ENCODE data around the gene SF3A2. TPM values are rescaled to one million over a fixed set of nuclear protein-coding genes. Genes with fewer than 3 reads are reported as not detected.

The SF3A2 gene
- total and polyA plus RNA-seq, 10 of the 15 experiments (the other 5 are each of a cell fraction or from before 2014, with no cell fraction given), result 0.33 to 143 (median 30.6) TPM

- TF ChIP-seq NKRF (conservative IDR thresholded peaks at IDR 0.05) (peak; percentile 88), POLR2AphosphoS2 (IDR thresholded peaks at IDR 0.05; ENCODE audit: low read depth, low read length) (peak; percentile 100), YBX1 (IDR thresholded peaks at IDR 0.05) (no peak), RBBP5 (conservative IDR thresholded peaks at IDR 0.05) (no peak), CREB1 (IDR thresholded peaks at IDR 0.05; ENCODE audit: low read depth) (peak; percentile 71; the same call in 1 of the 2 replicates), EGR1 (IDR thresholded peaks at IDR 0.05; ENCODE audit: borderline replicate concordance in 1 of 2, low read depth in 2 of 2, low read length in 2 of 2) (peak in 1 of 2 experiments; percentile 5; a peak in 1 of 3 replicates), MTA2 (IDR thresholded peaks at IDR 0.05; ENCODE audit: low read depth) (no peak), ZNF274 (IDR thresholded peaks at IDR 0.05; ENCODE audit: insufficient read depth, insufficient read length) (no peak), POLR2AphosphoS5 (IDR thresholded peaks at IDR 0.05; ENCODE audit: low read length) (peak; percentile 99), RFX5 (IDR thresholded peaks at IDR 0.05; ENCODE audit: low read depth, low read length) (peak; percentile 69; the same call in 1 of the 2 replicates), YY1 (IDR thresholded peaks at IDR 0.05; ENCODE audit: low read depth, low read length) (peak; percentile 100), BHLHE40 (IDR thresholded peaks at IDR 0.05; ENCODE audit: borderline replicate concordance in 1 of 2, low read depth in 2 of 2, low read length in 1 of 2) (peak; percentile 85 to 92), PAX5 (IDR thresholded peaks at IDR 0.05; ENCODE audit: borderline replicate concordance, low read depth, low read length) (no peak), BMI1 (IDR thresholded peaks at IDR 0.05; ENCODE audit: borderline replicate concordance) (no peak), GABPA (IDR thresholded peaks at IDR 0.05; ENCODE audit: low read depth) (no peak), SP1 (IDR thresholded peaks at IDR 0.05; ENCODE audit: low read depth, low read length) (peak; percentile 92), IRF5 (IDR thresholded peaks at IDR 0.05; ENCODE audit: borderline replicate concordance) (no peak), NFIC (IDR thresholded peaks at IDR 0.05; ENCODE audit: low read depth, low read length) (no peak), NBN (IDR thresholded peaks at IDR 0.05) (0 out of 2 replicates have a peak, but pooled peaks have one; percentile 77), TARDBP (IDR thresholded peaks at IDR 0.05; ENCODE audit: borderline replicate concordance) (no peak), EZH2 (IDR thresholded peaks at IDR 0.05; ENCODE audit: borderline replicate concordance, control insufficient read depth, low read depth, low read length) (no peak), CHD4 (IDR thresholded peaks at IDR 0.05) (no peak), SUZ12 (IDR thresholded peaks at IDR 0.05; ENCODE audit: unreplicated experiment) (no peak), SREBF2 (IDR thresholded peaks at IDR 0.05; ENCODE audit: low read length) (no peak), HSF1 (IDR thresholded peaks at IDR 0.05; ENCODE audit: low read depth, low read length) (peak; percentile 68; the same call in 1 of the 2 replicates), SIN3A (IDR thresholded peaks at IDR 0.05; ENCODE audit: low read depth, low read length) (peak; percentile 92; the same call in 1 of the 2 replicates), CBFB (IDR thresholded peaks at IDR 0.05; ENCODE audit: low read depth) (peak; percentile 77; the same call in 1 of the 2 replicates), JUNB (IDR thresholded peaks at IDR 0.05) (no peak), ZNF622 (IDR thresholded peaks at IDR 0.05) (no peak)
Observed at GRCh38 chr19:2269244-2270156, 32.9 kb downstream of the SF3A2 start (continued).
